GM21367 (cell line): ENCODE measurements around the gene NR6A1.
"Not testable (repeated sequence)": the region's sequence is repeated elsewhere in the genome, so short reads cannot be mapped to it uniquely, and the experiment has no call there.

Experiments
- ATAC-seq: cut with Tn5 transposase; IDR thresholded peaks from one replicate; pipeline ENCODE4 v1.9.1; 2021; ENCODE audit not compliant: unreplicated experiment

Gene NR6A1

DNA sequence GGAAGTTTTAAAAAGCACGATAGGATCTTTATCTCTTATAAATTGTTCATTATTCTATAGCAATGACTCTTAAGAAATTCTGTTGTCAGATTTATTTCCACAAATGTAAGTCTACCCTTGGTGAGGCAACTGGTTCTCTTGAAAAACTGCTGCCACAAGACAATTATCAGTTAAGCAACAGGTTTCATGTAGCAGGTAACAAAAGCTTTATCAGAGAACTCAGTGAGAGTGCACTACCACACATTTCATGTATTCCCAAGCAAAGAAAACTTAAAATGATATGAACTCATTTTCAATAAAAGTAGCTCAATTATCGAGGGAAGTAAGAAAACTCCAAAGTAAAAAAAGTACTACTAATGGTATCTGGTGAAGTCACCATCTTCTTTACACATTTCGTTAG is 9.4 kb downstream of the NR6A1 start:
- ATAC-seq: no peak

DNA sequence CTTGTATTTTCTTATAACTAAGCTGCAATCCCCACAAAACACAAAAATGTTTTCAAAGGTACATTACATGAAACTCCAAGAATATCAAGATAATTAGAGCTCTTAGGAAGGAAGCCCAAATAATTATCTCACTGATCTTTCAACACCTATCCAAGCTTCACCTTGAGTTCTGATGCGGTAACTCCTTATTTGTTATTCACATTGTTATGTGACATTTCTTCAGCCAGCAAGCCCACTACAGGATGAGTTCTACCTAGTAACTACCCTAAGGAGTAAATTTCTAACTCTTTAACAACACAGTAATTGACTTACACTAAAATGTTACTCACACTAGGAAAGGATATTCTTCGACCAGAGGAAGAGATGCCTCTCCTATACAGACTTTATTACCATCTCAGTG is 9.9 kb downstream of the NR6A1 start:
- ATAC-seq: no peak

DNA sequence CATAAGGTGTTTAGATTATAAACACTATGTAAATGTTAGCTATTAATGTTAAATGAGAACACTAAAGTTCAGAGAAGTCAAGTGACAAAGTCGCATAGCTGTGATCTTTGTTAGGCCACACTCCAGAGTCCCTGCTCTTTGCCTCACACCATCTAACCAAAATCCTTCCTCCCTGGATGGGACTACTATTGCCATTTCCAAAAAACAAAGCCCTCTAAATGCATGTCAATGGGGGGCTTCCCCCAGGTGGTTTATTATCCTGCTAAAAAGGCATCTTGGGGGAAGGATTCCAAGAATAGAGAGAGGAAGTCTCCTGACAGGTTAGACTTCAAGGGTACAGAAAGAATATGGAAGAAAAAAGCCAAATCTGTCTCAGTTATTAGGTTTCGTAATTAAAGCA is 10.4 kb downstream of the NR6A1 start:
- no peak for ATAC-seq

DNA sequence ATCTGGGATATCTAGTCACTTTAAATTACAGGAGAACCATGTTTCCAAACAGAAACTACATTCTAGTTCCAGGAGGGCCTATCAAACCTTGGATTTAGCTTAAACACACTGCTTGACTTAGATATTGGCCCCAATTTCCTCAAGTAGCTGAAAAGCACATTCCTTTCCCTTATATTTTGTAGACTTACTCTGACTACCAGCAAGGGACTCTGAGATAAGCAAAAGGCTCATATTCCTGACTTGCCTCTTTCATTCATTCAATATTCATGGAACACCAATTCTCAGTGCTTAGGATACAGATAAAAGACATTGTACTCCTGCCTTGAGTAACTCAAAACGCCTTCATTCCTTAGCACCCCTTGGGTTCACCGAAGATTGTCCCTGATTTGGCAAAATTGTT is 11.8 kb downstream of the NR6A1 start:
- no peak for ATAC-seq

DNA sequence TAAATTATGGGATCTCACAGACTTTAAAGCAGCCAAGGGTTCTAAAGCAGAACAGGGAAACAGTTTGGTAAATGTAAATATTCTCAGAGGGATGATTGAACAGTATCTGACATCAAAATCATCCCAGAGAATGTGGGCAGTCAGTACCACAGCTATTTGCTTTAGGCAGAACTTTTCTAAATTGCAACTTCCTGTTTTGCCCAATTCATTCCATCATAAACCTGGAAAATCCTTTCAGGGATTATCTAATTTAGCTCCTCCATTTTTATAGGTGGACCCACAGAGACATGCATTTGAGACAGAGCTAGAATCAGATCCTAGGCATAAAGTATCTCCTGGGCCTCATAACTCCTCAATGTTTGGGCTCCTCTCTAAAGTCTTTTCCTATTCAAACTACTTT is 12.4 kb downstream of the NR6A1 start:
- ATAC-seq: no peak

DNA sequence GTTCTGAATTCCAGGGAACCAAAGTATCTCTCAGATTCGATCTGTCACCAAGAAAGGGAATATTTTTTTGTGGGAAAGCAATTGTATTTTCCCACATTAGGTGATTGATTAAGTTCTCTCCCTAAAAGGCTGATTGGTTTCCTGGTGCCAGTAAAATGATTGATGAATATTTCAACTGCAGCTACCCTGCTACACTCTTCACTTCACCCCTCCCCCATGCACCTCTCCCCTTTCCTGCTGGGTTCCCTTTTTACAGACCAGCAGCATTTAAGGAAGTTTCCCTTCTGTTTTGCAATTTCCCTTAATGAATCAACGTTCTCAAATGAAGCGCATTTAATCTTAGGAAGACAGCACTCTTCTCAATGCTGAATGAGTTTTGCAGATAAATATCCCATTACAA is 13.1 kb downstream of the NR6A1 start:
- no peak for ATAC-seq

DNA sequence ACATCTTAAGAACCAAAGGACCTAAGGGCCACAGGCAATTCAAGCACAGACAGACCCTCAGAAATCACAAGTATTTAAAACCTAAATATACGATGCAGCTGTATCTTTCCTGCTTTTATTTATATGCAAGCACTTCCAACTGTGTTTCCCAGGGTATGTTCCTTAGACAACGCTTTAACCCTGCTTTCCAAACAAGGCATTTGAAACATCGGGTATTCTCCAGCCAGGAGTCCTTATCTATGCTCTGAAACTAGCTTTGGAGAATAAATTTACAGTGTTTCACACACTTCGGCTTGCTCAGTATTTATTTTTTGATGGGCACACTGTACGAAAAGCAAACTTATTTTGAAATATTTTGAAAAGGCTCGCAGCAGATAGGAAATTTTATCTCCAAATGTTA is 13.5 kb downstream of the NR6A1 start:
- ATAC-seq: no peak

DNA sequence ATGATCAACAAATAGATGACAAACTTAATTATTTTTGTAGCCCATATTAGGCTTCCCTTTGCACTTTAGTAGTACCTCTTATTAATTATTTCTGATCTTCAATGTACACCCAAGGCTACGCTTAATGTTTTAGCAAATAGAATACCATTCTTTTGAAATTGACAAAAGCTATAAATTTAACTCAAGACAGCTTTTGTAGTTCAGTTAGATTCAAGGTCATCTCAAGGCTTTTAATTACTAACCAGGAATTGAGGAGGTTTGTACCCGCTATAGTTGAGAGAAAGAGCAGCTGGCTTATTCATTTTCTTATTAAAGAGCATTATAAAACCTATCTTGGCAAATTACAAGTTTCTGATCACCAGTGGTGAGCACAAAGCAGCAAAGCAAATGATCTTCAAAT is 15.1 kb downstream of the NR6A1 start:
- no peak for ATAC-seq

DNA sequence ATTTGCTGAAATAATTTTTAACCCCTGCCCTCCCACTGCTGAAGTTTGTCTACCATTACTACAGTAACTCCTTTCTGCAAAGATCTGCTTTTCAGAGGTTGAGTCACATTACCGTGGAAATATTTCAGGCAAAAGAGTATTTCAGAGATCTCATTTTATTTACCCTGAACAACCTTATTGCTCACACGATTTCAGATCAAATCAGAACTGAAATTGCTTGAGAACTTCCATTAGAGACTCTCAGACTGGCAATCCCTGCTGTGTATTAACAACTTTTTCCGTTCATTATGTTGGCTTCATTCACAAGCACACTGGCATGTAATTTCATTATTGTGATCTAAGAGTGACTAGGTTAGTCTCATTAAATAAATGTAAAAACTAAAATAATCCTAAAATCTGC is 16.1 kb downstream of the NR6A1 start:
- ATAC-seq: no peak

DNA sequence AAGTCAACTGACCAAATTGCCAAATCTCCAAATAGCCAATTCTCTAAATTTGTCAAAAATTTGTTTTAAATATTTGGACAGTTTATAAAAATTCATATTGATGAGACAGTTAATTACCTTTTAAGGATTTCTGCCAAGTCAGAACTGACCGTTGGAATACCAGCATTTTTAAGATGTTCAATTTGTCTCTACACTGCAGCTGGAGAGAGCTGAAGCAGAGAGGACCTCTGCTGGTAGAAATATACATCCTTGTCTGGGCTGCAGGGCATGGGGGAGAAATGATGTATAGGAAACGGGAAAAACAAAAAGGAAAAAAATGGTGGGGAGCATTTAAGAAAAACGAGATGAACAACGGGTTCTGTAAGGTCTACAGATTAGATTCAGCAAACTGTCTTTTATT is 16.8 kb downstream of the NR6A1 start:
- no peak for ATAC-seq

DNA sequence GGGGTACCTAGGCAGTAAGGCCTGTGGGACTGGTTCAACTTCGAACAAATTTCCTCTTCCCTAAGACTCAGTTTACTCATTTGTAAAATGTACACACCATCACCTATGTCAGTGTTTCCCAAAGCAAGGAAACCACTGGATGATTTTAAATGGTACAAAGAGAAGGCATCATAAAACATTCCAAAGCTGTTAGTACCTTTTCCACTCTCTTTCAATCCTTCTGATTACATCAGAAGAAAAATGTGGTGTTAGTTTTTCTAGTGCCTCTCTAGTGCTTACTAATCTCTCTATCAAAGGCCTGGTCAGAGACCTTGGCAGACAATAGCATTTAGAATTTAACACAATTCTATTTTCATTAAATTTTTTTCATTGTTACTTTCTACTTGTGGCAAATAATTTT is 18.1 kb downstream of the NR6A1 start:
- ATAC-seq: no peak

DNA sequence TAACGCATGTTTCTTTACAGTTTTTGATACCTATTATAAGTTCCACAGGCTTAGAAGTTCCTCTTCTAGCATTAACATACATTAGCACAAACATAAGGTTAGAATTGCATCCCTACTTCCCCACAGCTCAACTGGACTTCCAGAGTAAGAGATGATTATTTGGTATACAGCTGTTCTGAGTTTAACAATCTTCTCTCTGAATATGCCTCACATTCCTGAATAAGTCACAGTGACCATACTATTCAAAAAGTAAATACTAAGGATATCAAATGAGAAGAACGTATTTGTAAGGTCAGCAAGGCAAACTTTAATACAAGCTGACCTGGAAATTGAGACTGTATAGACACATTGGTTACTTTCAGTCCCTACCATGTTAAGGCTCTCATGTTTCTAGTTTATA is 21.3 kb downstream of the NR6A1 start:
- ATAC-seq: no peak

DNA sequence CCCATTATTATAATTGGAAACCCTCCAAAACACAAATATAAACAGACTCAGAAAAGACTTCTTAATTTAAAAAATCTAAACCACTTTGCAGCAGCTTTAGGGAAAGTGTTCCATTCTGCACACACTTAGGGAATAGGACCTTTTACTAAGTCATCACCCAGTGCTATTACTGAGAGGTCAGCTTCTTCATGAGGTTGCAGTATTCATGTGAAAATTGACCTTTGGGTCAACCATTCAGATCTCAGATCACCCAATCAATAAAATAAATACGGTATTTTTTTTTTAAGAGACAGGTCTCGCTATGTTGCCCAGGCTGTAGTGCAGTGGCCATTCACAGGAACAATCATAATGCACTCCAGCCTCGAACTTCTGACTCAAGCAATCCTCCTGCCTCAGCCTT is 21.8 kb downstream of the NR6A1 start:
- ATAC-seq: no peak

DNA sequence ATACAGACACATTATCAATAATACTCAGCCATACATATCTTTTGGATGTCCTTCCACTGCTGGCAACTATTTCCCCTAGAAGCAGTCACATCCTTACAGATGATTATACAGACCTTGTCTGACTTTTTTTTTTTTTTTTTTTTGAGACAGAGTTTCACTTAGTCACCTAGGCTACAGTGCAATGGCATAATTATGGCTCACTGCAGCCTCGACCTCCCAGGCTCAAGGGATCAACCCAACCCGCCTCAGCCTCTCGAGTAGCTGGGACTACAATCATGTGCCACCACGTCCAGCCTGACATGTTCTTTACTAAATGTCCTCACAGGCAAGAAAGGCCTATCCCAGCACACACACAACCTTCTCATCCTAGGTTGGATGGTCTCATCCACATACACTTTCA is 24.0 kb downstream of the NR6A1 start:
- ATAC-seq: no peak

DNA sequence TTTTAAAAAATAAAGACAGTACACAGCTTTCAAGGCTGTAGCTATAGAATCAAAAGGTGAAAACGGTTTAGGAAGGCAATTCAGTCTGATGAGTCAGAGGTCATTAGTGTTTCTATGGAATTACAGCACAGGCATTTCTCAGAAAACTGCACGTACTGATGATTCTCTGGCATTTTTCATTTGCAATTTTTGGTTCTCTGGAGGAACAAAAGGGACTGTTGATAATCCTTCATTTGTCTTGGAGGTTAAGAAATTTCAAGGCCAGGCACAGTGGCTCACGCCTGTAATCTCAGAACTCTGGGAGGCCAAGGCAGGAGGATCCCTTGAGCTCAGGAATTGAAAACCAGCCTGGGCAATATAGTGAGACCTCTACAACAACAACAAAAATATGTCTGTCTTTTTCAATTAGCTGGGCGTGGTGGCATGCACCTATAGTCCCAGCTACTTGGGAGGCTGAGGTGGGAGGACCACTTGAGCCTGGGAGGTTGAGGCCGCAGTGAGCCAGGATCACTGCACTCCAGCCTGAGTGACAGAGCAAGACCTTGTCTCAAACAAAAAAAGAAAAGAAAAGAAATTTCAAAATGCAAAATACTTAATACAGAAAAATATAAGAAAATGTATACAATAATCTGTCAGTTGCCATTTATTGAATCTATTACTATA is 27.3 kb downstream of the NR6A1 start:
- no peak for ATAC-seq

DNA sequence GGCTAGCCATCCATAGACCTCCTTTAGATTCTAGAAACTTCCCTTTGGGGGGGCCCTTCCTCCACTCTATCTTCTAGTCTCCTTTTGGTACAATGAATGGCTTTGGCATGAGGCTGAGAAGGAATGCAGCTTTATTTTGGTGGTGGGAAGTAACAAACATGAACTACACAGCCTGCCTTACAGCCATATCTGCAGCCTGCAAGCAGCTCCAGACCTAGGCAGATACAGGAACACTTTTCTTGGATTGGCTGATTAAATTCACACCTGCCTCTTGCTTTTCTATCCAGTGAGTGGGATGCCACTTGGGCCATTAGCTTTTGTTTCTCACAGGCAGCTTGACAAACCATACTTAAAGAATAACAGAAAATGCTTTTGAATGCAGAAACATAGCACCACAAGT is 28.2 kb downstream of the NR6A1 start:
- ATAC-seq: no peak

DNA sequence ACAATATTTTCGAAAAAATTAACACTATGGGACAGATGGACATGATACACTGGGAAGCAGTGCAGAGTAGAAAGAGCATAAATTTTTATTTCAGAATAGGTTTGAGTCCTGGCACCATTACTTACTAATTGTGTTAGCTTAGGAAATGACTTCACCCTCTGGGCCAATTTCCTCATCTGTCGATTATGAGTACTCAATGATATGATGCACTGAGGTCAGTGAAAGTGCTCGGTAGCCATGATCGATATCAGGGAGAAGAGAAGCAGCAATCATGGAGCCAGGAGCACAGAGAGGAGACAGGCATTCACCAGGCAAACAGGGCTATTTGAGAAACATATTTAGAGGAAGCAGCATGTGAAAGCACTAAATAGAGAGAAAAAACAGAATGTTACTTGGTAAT is 29.4 kb downstream of the NR6A1 start:
- no peak for ATAC-seq

DNA sequence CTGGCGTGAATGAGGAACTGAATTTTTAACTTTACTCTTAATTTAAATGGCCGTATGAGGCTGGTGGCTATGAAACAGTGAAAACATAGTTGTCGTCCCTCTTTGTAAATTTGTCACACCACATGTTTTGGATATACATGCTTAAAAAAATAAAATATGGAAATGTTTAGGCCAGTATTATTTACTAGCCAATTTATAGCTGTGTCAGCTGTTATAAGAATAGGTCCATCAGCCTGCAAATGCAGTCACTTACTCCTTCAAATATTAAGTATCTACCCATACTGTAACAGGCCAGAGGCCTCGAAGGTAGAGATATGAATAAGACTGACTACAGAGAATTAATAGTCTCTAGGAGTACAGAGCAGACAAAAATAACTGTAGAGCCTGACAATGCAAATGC is 30.0 kb downstream of the NR6A1 start:
- no peak for ATAC-seq

DNA sequence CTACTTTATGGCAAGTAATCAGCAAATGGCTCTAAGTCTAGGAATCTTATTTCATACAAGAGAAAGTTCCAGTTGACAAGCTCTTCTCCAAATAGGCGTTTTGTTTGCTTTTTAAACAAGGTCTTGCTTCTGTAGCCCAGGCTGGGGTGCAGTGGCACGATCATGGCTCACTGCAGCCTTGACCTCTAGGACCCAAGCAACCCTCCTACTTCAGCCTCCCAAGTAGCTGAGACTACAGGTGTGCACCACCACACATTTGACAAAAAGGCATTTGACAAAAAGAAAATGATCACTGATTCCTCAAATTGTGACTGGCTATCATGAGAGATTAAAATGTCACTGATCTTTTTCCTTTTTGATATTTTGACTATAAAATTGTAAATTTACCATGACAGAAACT is 31.8 kb downstream of the NR6A1 start:
- no peak for ATAC-seq

DNA sequence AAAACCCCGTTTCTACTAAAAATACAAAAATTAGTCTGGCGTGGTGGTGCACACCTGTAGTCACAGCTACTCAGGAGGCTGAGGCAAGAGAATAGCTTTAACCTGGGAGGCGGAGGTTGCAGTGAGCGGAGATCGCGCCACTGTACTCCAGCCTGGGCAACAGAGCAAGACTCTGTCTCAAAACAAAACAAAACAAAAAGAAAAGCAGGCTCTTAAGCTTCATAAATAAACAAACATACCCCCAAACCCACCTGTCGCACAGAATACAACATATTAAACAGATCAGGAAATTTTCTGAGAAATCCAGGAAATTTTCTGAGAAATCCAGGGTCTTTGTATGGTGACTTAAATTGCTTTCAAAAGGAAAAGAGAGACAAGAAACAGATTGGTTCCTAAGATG is 33.0 kb downstream of the NR6A1 start:
- not testable (repeated sequence) for ATAC-seq

DNA sequence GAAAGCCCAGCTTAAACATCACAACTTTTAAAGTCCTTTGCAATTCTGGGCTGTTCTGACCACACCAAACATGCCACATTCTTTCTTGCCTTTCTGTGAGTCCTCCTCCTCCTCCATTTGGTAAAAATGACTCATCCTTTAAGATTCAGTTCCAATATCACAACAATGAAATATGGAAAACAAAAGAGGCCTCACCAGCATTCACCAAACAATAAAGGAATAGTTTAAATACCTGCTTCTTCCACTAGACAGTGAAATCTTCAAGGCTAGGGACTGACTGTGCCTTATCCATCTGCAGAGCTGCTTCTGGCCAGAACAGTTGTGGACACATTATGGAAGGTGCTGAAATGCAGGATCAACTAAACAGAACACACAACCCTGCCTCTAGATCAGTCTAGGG is 36.0 kb downstream of the NR6A1 start:
- ATAC-seq: no peak

DNA sequence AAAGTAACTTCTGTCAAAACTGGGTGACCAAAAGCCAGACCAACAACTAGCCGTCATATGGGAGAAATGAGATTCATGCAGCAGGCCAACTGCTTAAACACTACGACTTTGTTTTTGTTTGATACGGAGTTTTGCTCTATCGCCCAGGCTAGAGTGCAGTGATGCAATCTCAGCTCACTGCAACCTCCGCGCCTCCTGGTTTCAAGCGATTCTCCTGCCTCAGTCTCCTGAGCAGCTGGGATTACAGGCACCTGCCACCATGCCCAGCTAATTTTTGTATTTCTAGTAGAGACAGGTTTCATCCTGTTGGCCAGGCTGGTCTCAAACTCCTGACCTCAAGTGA is 36.4 kb downstream of the NR6A1 start:
- not testable (repeated sequence) for ATAC-seq

DNA sequence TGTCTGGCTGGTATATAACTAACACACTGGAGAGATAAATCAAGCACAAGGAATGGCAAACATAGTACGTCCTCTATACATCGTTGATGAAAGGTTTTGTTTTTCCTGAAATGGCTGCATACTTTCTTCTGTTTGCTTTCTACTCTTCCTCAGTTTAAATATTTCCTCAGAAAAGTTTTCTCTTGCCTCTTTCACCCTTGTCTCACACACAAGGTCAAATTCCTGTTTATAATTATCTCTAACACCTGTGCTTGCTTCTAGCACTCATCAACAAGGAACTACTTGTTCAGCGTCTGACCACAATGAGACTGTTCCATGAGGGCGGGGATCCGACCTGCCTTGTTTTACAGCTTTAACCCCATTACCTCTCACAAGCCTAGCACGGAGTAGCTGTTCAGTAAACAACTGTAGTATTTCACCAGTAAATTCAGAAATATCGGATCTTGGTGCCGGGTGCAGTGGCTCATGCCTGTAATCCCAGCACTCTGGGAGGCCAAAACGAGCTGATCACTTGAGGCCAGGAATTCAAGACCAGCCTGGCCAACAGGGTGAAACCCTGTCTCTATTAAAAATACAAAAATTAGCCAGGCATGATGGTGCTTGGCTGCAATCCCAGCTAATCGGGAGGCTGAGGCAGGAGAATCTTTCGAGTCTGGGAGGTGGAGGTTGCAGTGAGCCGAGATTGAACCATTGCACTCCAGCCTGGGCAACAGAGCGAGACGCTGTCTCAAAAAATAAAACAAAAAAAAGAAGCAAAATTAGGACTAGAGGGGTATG is 37.0 kb downstream of the NR6A1 start:
- ATAC-seq: no peak
